Breast epithelium (tissue), 4 donors: ENCODE measurements around the gene KCNQ5. TPM values are rescaled to one million over a fixed set of nuclear protein-coding genes. Genes with fewer than 3 reads are reported as not detected.

Source experiments
- DNase-seq, 2 donors: peaks; one replicate each; pipeline ENCODE4 v3.0.0-alpha.2; 2019; ENCODE audit warnings: low spot score in 2 of 2
- H3K27ac ChIP-seq, 2 donors: fragments of 200-600 bp; sonication (generic) in 1 of 2; one replicate each; pipeline ENCODE4 v1.5.1; 2016 to 2019; ENCODE audit warnings: mild to moderate bottlenecking in 1 of 2
- H3K27me3 ChIP-seq, 2 donors: fragments of 200-600 bp; sonication (generic) in 1 of 2; one replicate each; pipeline versions ENCODE4 v1.5.1 to v1.6.0; 2017 to 2019; ENCODE audit warnings: control low read depth in 1 of 2, mild to moderate bottlenecking in 1 of 2
- H3K36me3 ChIP-seq: fragments of 200-600 bp; one replicate; pipeline ENCODE4 v1.5.1; 2019
- H3K4me1 ChIP-seq, 2 donors: fragments of 200-600 bp; sonication (generic); one replicate each; pipeline ENCODE4 v1.5.1; 2016 to 2019; ENCODE audit warnings: control low read depth in 1 of 2
- H3K4me3 ChIP-seq, 3 donors: fragments of 200-600 bp; sonication (generic); 1 replicate in 2 of 3; 2 replicates in 1 of 3; pipeline ENCODE4 v1.5.1; 2016 to 2019; ENCODE audit warnings: mild to moderate bottlenecking in 3 of 3, moderate library complexity in 2 of 3
- H3K9me3 ChIP-seq, 2 donors: fragments of 200-600 bp; sonication (generic) in 1 of 2; one replicate each; pipeline ENCODE4 v1.5.1; 2016 to 2019; ENCODE audit warnings: control low read depth in 1 of 2
- POLR2A ChIP-seq: fragments of 450-650 bp; IDR thresholded peaks from one replicate; pipeline ENCODE4 v1.6.1; 2016; ENCODE audit warnings: antibody characterized with exemption, mild to moderate bottlenecking, moderate library complexity
- POLR2AphosphoS5 ChIP-seq, 3 donors: sonication (generic); formaldehyde crosslinking; IDR thresholded peaks; one replicate each; pipeline ENCODE4 v1.6.1; 2017; ENCODE audit warnings: antibody characterized with exemption in 3 of 3
- intact Hi-C: fragments of 100-400 bp; cut with DNase I; formaldehyde crosslinking; loops from one replicate; pipeline ENCODE4 v1.15.1; 2023; ENCODE audit warnings: low total_unique reads
- total RNA-seq, 3 donors: library from RNA; depleted of rRNA; stranded (reverse); fragments of >200 nt; gene quantifications; one replicate each; pipeline ENCODE4 v1.1.0, GENCODE V29; 2016
- TF ChIP-seq, protein P1 (sequence below), 3 donors: fragments of 450-650 bp; IDR thresholded peaks; one replicate each; pipeline ENCODE4 v1.5.1; 2016 to 2017; ENCODE audit warnings: antibody characterized with exemption in 3 of 3, mild to moderate bottlenecking in 3 of 3, moderate library complexity in 3 of 3

KCNQ5 gene
- total RNA-seq, 3 donors from 2014 or later = 0.16 to 1.0 (median 0.33) TPM

DNA sequence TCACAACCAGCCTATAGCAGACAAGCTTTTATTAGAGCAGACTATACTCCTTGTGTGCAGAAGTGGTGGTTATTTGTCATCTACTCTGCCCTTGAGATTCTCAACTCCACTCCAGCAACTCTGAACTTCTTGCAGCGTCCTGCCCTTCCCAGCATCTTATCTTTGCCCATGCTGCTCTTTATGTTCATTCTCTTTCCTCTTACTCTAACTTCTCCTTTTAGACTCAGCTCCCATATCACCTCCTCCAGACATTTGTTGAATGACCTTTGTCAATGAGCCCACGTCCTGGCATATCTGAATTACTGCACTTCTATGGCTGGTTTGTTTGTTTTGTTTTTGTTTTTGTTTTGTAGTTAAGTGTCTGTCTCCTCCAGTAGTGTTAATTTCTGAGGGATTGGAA is 81.2 kb downstream of the KCNQ5 start:
- no peak overlapping the region for H3K4me3 ChIP-seq
- TF ChIP-seq POLR2A (no peak), POLR2AphosphoS5 (IDR thresholded peaks at IDR 0.05) (no peak)
- TF ChIP-seq, protein P1, sequence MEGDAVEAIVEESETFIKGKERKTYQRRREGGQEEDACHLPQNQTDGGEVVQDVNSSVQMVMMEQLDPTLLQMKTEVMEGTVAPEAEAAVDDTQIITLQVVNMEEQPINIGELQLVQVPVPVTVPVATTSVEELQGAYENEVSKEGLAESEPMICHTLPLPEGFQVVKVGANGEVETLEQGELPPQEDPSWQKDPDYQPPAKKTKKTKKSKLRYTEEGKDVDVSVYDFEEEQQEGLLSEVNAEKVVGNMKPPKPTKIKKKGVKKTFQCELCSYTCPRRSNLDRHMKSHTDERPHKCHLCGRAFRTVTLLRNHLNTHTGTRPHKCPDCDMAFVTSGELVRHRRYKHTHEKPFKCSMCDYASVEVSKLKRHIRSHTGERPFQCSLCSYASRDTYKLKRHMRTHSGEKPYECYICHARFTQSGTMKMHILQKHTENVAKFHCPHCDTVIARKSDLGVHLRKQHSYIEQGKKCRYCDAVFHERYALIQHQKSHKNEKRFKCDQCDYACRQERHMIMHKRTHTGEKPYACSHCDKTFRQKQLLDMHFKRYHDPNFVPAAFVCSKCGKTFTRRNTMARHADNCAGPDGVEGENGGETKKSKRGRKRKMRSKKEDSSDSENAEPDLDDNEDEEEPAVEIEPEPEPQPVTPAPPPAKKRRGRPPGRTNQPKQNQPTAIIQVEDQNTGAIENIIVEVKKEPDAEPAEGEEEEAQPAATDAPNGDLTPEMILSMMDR (IDR thresholded peaks at IDR 0.05) = no peak
- intact Hi-C loops = no loop called here
- H3K9me3 ChIP-seq = no peaks in the 10 kb centered on the region
- no peak overlapping the region for H3K27ac ChIP-seq
- H3K36me3 ChIP-seq = no peaks in the 10 kb centered on the region
- no peak for DNase-seq
- no peaks in the 10 kb centered on the region for H3K27me3 ChIP-seq
- no peaks in the 10 kb centered on the region for H3K4me1 ChIP-seq

DNA sequence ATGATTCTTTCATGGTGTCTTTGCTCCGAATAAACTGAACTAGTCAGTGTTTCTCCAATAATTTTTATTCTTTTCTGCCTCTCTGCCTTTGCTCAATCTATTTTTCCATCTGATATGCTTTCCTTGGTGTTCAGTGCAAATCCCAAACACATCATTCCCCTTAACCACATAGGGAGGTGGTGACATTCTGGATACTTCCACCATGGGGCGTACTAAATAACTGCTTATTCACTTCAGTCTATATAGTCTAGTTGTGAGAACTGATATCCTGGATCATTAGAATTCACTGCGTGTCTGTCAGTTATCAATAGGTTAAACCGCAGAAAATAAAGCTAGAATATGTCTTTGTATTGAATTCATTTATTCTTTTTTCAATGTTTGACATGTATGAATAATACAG is 83.1 kb downstream of the KCNQ5 start:
- Histone ChIP-seq H3K4me1 (no peaks in the 10 kb centered on the region), H3K27me3 (no peaks in the 10 kb centered on the region), H3K9me3 (peaks cover 0 to 7% of the 10 kb centered on the region in 2 donors), H3K27ac (no peak overlapping the region), H3K36me3 (no peaks in the 10 kb centered on the region), H3K4me3 (no peak overlapping the region)
- no peak for DNase-seq
- TF ChIP-seq POLR2A = no peak
- TF ChIP-seq, protein P1 (IDR thresholded peaks at IDR 0.05) = no peak
- no peak for TF ChIP-seq POLR2AphosphoS5 (IDR thresholded peaks at IDR 0.05)
- intact Hi-C loops = no loop called here

DNA sequence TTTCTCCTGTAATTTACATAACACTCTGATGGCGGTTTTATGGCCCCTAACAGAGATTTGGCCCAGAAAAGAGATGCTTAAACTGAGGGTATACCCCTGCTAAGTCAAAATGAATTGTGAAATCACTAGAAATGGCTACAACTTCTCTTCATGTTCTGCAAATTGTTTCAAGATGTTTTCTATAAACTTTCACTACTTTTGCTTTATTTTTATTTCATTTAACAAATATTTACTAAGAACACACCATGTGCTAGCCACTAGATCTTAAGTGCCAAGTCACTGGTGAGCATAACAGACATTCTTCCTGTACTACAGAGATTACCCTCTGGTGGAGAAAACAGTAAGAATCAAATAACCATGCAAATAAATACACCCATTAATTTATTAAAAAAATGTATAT is 87.6 kb downstream of the KCNQ5 start:
- intact Hi-C loops = no loop called here
- no peak for DNase-seq
- TF ChIP-seq POLR2A (no peak), POLR2AphosphoS5 (IDR thresholded peaks at IDR 0.05) (no peak)
- TF ChIP-seq, protein P1 (IDR thresholded peaks at IDR 0.05) = no peak

DNA sequence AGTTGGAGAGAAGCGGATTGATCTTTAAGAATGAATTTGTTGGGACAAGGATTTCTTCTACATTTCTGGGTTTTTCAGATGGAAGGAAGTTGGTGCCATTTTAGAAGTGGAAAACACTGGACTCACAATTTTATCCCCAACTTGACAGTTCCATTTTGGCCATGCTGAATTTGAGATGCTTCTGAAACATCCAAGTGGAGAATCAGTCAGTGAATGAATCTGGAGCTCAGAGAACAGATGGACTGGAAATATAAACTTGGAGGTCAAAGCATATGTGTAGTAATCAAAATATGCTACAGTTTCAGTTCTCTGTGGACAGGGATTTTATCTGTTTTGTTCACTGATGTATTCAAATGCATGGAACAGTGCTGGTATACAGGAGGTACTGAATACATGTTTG is 89.9 kb downstream of the KCNQ5 start:
- no peaks in the 10 kb centered on the region for H3K27me3 ChIP-seq
- peaks cover 0 to 8% of the 10 kb centered on the region in 2 donors for H3K9me3 ChIP-seq
- TF ChIP-seq, protein P1 (IDR thresholded peaks at IDR 0.05) = no peak
- TF ChIP-seq POLR2AphosphoS5 (IDR thresholded peaks at IDR 0.05) = no peak
- TF ChIP-seq POLR2A = no peak
- DNase-seq = no peak
- no peak overlapping the region for H3K4me3 ChIP-seq
- no peaks in the 10 kb centered on the region for H3K4me1 ChIP-seq
- intact Hi-C loops = no loop called here
- H3K36me3 ChIP-seq = no peaks in the 10 kb centered on the region
- no peak overlapping the region for H3K27ac ChIP-seq

More for the DNA sequence above, 87.6 kb downstream of the KCNQ5 start:
- Histone ChIP-seq H3K9me3 (peaks cover 0 to 8% of the 10 kb centered on the region in 2 donors), H3K4me1 (no peaks in the 10 kb centered on the region), H3K36me3 (no peaks in the 10 kb centered on the region), H3K4me3 (no peak overlapping the region), H3K27me3 (no peaks in the 10 kb centered on the region), H3K27ac (no peak overlapping the region)

DNA sequence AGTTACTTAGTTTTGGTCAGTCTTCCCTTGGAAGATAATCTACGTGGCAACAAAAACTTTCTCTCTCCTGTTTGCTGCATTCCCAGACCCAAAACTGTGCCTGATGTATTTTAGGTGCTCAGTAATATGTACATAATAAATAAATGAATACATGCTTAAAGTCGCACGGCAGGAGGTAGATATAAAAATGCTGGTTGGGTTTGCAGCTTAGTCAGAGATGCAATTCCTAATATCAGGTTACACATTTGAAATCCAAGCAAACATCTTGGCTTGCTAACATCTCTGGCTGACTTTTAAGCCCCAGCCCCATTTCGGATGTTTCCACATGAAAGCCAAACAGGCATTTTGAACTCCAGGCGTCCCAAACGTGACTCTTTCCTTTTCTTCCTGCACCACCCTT is 91.0 kb downstream of the KCNQ5 start:
- H3K4me3 ChIP-seq = no peak overlapping the region
- H3K27me3 ChIP-seq = no peaks in the 10 kb centered on the region
- intact Hi-C loops = no loop called here
- DNase-seq = no peak
- peaks cover 0 to 8% of the 10 kb centered on the region in 2 donors for H3K9me3 ChIP-seq
- H3K36me3 ChIP-seq = no peaks in the 10 kb centered on the region
- TF ChIP-seq, protein P1 (IDR thresholded peaks at IDR 0.05) = no peak
- TF ChIP-seq POLR2A (no peak), POLR2AphosphoS5 (IDR thresholded peaks at IDR 0.05) (no peak)
- no peaks in the 10 kb centered on the region for H3K4me1 ChIP-seq
- H3K27ac ChIP-seq = no peak overlapping the region
